HepG2 (cell line): ENCODE results near the gene GTF2F1. TPM values are rescaled to one million over a fixed set of nuclear protein-coding genes. Genes with fewer than 3 reads are reported as not detected.
A peak's percentile ranks its signal among the peaks of the same experiment; 100 is the strongest.

Experiments used
- CBX5 ChIP-seq: sonication (generic); formaldehyde crosslinking; IDR thresholded peaks from 2 replicates; pipeline ENCODE4 v1.4.0; 2020; ENCODE audit warnings: missing genetic modification reagents, borderline replicate concordance
- CREM ChIP-seq, 2 experiments: sonication (generic) in 1 of 2; formaldehyde crosslinking in 1 of 2; IDR thresholded peaks; 2 replicates each; pipeline versions ENCODE4 v1.4.0 to v1.6.1; 2016 to 2020; ENCODE audit warnings: antibody characterized with exemption in 1 of 2, mild to moderate bottlenecking in 1 of 2, missing genetic modification reagents in 1 of 2
- GATAD1 ChIP-seq: IDR thresholded peaks from 2 replicates; pipeline ENCODE4 v1.6.1; 2016; ENCODE audit warnings: missing genetic modification reagents, missing compliant biosample characterization
- GFI1 ChIP-seq: sonication (generic); formaldehyde crosslinking; IDR thresholded peaks from 2 replicates; pipeline ENCODE4 v1.5.0; 2020; ENCODE audit warnings: missing genetic modification reagents, mild to moderate bottlenecking, borderline replicate concordance
- GTF2F1 ChIP-seq: fragments of 150-350 bp; IDR thresholded peaks from 2 replicates; pipeline ENCODE4 v1.6.1; 2014; ENCODE audit warnings: low read length
- KDM5A ChIP-seq: fragments of 200-600 bp; sonication (generic); IDR thresholded peaks from 2 replicates; pipeline ENCODE4 v1.7.0; 2018; ENCODE audit warnings: antibody characterized with exemption, mild to moderate bottlenecking, low read length, borderline replicate concordance
- MEF2D ChIP-seq: sonication (generic); formaldehyde crosslinking; IDR thresholded peaks from 2 replicates; pipeline ENCODE4 v1.5.1; 2020; ENCODE audit warnings: mild to moderate bottlenecking, missing genetic modification reagents
- MXD3 ChIP-seq: IDR thresholded peaks from 2 replicates; pipeline ENCODE4 v1.6.1; 2016; ENCODE audit warnings: mild to moderate bottlenecking, missing biosample characterization, missing genetic modification reagents
- NONO ChIP-seq, 2 experiments: fragments of 450-650 bp in 1 of 2; sonication (generic) in 1 of 2; formaldehyde crosslinking in 1 of 2; IDR thresholded peaks in 1 of 2; conservative IDR thresholded peaks in 1 of 2; 2 replicates each; pipeline versions ENCODE4 v1.6.1 to v1.8.0; 2017 to 2022; ENCODE audit warnings: mild to moderate bottlenecking in 1 of 2, missing genetic modification reagents in 1 of 2, moderate library complexity in 1 of 2
- PCBP2 ChIP-seq: fragments of 200-400 bp; formaldehyde crosslinking; optimal IDR thresholded peaks from 2 replicates; pipeline ENCODE3; 2018; ENCODE audit warnings: low read length, low read depth; ENCODE audit not compliant: poor library complexity, severe bottlenecking
- TERF1 ChIP-seq: sonication (generic); formaldehyde crosslinking; IDR thresholded peaks from 2 replicates; pipeline ENCODE4 v1.8.0; 2022; ENCODE audit warnings: mild to moderate bottlenecking, missing genetic modification reagents, moderate library complexity
- THAP9 ChIP-seq: sonication (generic); formaldehyde crosslinking; IDR thresholded peaks from 2 replicates; pipeline ENCODE4; 2020; ENCODE audit warnings: missing genetic modification reagents, mild to moderate bottlenecking, borderline replicate concordance
- ZBTB2 ChIP-seq: sonication (generic); formaldehyde crosslinking; IDR thresholded peaks from 2 replicates; pipeline ENCODE4 v1.8.0; 2022; ENCODE audit warnings: low read depth, missing genetic modification reagents
- ZNF547 ChIP-seq: sonication (generic); formaldehyde crosslinking; IDR thresholded peaks from 2 replicates; pipeline ENCODE4 v1.5.1; 2020; ENCODE audit warnings: mild to moderate bottlenecking, missing genetic modification reagents
- ZNF616 ChIP-seq: sonication (generic); formaldehyde crosslinking; IDR thresholded peaks from 2 replicates; pipeline ENCODE4 v1.5.0; 2020; ENCODE audit warnings: low read depth, mild to moderate bottlenecking, missing genetic modification reagents
- ZNF749 ChIP-seq: sonication (generic); formaldehyde crosslinking; IDR thresholded peaks from 2 replicates; pipeline ENCODE4 v1.8.0; 2022; ENCODE audit warnings: mild to moderate bottlenecking, missing genetic modification reagents, moderate library complexity, borderline replicate concordance
- ZNF776 ChIP-seq: sonication (generic); formaldehyde crosslinking; IDR thresholded peaks from 2 replicates; pipeline ENCODE4 v1.4.0; 2020; ENCODE audit warnings: mild to moderate bottlenecking, missing genetic modification reagents
- ZNF800 ChIP-seq: sonication (generic); formaldehyde crosslinking; IDR thresholded peaks from 2 replicates; pipeline ENCODE4 v1.4.0; 2020; ENCODE audit warnings: missing genetic modification reagents
- ZNF883 ChIP-seq: sonication (generic); formaldehyde crosslinking; IDR thresholded peaks from 2 replicates; pipeline ENCODE4 v1.5.1; 2020; ENCODE audit warnings: mild to moderate bottlenecking, missing genetic modification reagents; ENCODE audit errors: not compliant biosample characterization
- ZSCAN9 ChIP-seq: IDR thresholded peaks from 2 replicates; pipeline ENCODE4 v1.6.1; 2016; ENCODE audit warnings: borderline replicate concordance
- polyA plus RNA-seq, 8 experiments: library from polyadenylated mRNA; depleted of rRNA in 3 of 8; stranded (reverse) in 7 of 8; unstranded in 1 of 8; fragments of >200 nt; fragmentation: Illumina TruSeq in 4 of 8; extraction: Trizol in 4 of 8; gene quantifications; 2 replicates each; pipeline versions ENCODE4 v1.2.1 to v1.2.3, GENCODE V29; 2011 to 2016; ENCODE audit warnings: low read depth in 4 of 8, missing spikeins in 1 of 8, mixed read lengths in 1 of 8; ENCODE audit not compliant: insufficient read depth in 1 of 8
- total RNA-seq, 5 experiments: library from RNA; depleted of rRNA; stranded (reverse); fragments of >200 nt; fragmentation: Illumina TruSeq; extraction: Trizol; gene quantifications; 2 replicates each; pipeline ENCODE4 v1.2.3, GENCODE V29; 2016; ENCODE audit warnings: low read depth in 1 of 5

GTF2F1 gene
- total and polyA plus RNA-seq, 2 of the 13 experiments (the other 11 are each of a cell fraction or from before 2014, with no cell fraction given): 27.8 to 34.1 TPM

- peak; percentile 55 for TF ChIP-seq ZNF883
- no peak; the same call in 1 of the 2 replicates for TF ChIP-seq MXD3 (CRISPR knock-in tag)
- peak; percentile 75; the same call in 1 of the 2 replicates for TF ChIP-seq KDM5A
- no peak for TF ChIP-seq GTF2F1
- peak; percentile 84 for TF ChIP-seq TERF1 (CRISPR knock-in tag)
- 0 out of 2 replicates have a peak, but pooled peaks have one; percentile 7 for TF ChIP-seq MEF2D
- no peak for TF ChIP-seq ZNF616
- TF ChIP-seq GFI1: no peak
- peak; percentile 72; the same call in 1 of the 2 replicates for TF ChIP-seq THAP9 (CRISPR knock-in tag)
- peak; percentile 88; the same call in 1 of the 2 replicates for TF ChIP-seq ZNF749 (CRISPR knock-in tag)
- TF ChIP-seq PCBP2: no peak
- TF ChIP-seq GATAD1 (CRISPR knock-in tag): no peak; the same call in 1 of the 2 replicates
- TF ChIP-seq ZSCAN9 (CRISPR knock-in tag): no peak
- TF ChIP-seq ZBTB2: peak; percentile 65; the same call in 1 of the 2 replicates
- peak; percentile 54; the same call in 1 of the 2 replicates for TF ChIP-seq ZNF776 (CRISPR knock-in tag)
- TF ChIP-seq NONO (IDR thresholded peaks at IDR 0.05): no peak
- TF ChIP-seq NONO (CRISPR knock-in tag; conservative IDR thresholded peaks at IDR 0.05): peak; percentile 90
- TF ChIP-seq ZNF547 (CRISPR knock-in tag): 0 out of 2 replicates have a peak, but pooled peaks have one; percentile 14
- peak; percentile 56; the same call in 1 of the 2 replicates for TF ChIP-seq CREM (IDR thresholded peaks at IDR 0.05)
- TF ChIP-seq CREM (CRISPR knock-in tag; IDR thresholded peaks at IDR 0.05): no peak
- no peak for TF ChIP-seq CBX5 (CRISPR knock-in tag)
- peak; percentile 55; the same call in 1 of the 2 replicates for TF ChIP-seq ZNF800
Measured at GRCh38 chr19:6372594-6373095, 20.3 kb downstream of the GTF2F1 start, which contains the start of gene ALKBH7 (continued).
